Activated CD4-positive, alpha-beta T cell treated with anti-CD3 and anti-CD28 coated beads for 4 hours (primary cell): Measurements from ENCODE around the gene GSS.

Experiments
- DNase-seq, 2 donors: peaks; one replicate each; pipeline ENCODE4 v3.0.0-alpha.2; 2020

Gene GSS

DNA sequence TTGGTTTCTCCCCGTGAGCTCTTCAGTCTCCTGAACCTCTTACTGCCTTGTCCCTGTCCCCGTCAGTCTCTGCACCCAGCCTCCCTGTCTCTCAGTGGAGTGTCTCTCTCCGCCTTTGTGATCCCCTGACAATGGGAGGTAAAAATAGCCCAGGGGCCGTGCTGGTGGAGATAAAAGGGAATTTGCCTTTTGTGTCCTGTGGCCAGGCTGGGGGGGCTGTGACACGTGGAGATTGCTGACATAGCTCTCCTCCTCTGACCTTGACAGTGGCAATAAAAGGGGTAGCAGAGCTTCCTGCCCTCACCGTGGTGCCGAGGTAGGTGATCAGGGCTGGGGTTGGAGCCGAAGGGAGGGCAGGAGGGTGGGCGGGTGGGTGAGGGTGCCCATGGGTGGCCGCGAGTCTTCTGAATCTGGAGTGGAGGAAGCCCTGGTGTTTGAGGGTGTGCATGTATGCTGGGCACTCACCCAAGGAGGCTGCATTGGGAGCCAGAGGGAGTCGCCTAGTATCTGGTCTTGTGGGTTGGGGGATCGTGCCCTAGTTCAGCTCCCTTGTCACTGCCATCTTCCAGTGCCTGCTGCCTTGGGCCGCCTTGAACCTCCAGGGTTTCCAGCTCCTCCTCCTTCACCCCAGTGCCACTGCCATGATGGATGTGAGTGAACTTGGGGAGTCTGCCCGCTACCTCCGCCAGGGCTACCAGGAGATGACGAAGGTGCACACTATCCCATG is 21.9 kb upstream of the GSS start:
- DNase-seq, result no peak

- no peak for DNase-seq
Measured at GRCh38 chr20:34976286-34976685, 20.7 kb upstream of the GSS start.

DNA sequence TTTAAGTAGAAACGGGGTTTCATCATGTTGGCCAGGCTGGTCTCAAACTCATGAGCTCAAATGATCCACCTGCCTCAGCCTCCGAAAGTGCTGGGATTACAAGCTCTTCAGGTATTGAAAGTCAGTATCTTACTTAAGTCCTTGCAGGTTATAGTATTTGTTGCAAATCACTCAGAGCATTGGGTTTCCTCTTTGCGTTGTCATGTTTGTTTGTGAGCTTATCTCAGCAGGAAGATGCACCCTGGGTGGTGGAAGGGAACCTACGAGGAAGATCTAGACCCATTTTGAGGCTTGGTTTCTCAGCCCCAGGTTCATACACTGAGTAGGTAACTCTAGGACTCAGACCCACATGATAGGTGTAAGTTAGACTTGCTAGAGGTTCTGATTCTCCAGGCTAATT is 18.6 kb upstream of the GSS start:
- no peak for DNase-seq

GRCh38 chr20:34971561-34972235 is 16.1 kb upstream of the GSS start:
- no peak for DNase-seq

- DNase-seq, result no peak
Measured at GRCh38 chr20:34970846-34971560, 15.4 kb upstream of the GSS start.

GRCh38 chr20:34970193-34970840 is 14.7 kb upstream of the GSS start:
- no peak for DNase-seq

- no peak for DNase-seq
Measured at GRCh38 chr20:34968042-34968775, 12.6 kb upstream of the GSS start.

- DNase-seq, result no peak
Measured at GRCh38 chr20:34967421-34967820, 11.8 kb upstream of the GSS start.

DNA sequence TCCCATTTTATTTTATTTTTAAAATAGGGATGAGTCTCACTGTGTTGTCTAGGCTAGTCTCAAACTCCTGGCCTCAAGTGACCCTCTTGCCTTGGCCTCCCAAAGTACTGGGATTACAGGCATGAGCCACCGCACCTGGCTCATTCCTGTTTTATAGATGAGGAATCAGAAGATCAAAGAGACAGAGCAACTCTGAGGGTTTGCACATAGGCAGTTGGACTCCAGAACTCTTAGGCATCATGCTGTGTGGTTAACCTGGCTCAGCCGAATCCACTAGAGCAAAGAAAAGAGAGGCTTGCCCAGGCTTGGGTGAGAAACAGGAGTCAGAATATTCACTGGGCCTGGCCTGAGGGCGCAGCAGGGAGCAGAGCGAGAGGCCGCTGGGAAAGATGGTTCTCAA is 9.4 kb upstream of the GSS start:
- no peak for DNase-seq

DNA sequence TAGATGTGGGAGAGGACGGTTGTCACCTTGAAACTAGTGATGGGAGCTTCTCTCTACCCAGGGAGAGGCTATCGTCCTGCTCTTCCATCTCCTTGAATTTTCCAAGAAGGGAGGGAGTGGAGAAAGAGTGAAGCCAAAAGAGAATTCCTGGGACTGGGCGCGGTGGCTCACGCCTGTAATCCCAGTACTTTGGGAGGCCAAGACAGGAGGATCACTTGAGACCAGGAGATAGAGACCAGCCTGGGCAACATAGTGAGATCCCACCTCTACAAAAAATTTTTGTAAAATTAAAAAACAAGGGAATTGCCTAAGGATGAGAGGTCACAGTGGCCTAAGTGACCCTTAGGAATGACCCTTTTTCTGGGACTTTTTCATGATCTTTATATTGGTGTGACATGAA is 8.9 kb upstream of the GSS start:
- DNase-seq, result no peak

GRCh38 chr20:34956751-34957472 is 1.3 kb upstream of the GSS start:
- no peak for DNase-seq

- no peak for DNase-seq
Measured at GRCh38 chr20:34956041-34956458, 444 bp upstream of the GSS start.

- no peak for DNase-seq
Measured at GRCh38 chr20:34954904-34955230, 739 bp downstream of the GSS start.

DNA sequence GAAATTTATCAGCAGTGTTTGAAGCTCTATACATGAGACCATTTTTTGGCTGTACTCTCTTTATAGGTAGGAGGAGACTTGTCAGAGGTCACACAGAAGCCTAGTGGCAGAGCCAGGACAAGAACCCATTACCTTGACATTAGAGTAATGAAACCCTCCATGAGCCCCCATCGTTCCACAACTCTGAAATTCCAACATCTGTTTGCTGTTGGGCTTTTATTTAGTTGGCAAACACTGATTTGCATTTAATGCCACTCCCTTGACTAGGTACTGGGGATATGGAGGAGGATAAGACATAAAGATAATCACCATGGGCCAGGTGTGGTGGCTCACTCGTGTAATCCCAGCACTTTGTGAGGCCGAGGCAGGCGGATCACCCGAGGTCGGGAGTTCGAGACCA is 1.6 kb downstream of the GSS start:
- no peak for DNase-seq

DNA sequence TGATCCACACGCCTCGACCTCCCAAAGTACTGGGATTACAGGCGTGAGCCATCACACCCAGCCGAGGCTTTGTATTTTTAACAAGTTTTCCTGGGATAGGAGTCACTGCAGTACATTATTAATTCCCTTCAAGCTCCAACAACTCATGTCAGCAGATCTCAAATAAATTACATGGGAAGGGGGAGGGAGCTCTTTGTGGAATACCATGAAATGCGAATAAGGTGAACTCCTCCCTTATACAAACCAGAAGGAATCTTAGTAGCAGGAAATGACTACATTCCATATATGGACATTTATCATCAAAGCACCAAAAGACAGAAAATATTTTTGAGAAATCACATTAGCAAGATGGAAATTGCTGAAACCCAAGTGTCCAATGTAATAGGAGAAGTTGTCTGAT is 2.9 kb downstream of the GSS start:
- DNase-seq, result no peak

DNA sequence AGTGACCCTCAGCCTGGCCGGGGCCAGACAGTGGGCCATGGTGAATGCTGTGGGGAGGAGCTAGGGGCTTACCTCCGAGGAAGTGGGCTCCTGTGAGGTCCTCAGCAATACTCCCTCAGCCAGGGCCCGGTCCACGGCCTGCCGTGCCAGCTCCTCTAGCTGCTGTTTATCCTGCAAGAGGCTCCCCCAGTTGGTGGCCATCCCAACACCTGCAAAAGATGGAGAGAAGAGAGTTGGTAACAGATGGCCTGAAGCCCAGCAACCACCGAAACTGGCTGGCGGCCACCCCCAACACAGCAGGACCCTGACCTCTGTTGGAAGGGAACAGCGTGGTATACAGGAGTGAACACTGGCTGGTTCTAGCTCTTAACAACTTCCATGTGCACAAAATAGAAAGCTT is 4.0 kb downstream of the GSS start:
- DNase-seq, result no peak

- no peak for DNase-seq
Measured at GRCh38 chr20:34951252-34951651, 4.4 kb downstream of the GSS start.

DNA sequence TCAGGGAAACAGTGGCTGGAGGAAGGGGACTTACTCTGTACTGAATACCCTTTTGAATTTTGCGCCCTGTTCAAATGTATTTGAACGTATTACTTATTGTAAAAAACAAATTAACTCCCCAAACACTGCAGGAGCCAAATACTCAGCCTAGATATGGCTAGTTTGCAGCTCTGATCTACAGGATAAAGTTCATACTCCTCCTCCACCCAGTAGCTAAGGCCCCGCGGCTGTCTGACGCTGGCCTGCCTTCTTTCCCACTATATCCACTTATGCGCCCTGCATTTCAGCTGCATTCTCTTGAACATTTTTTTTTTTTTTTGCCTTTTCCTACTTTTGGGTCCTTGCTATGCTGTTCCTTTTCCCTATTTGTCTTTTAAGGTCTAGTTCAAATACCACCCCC is 6.5 kb downstream of the GSS start:
- DNase-seq, result no peak

DNA sequence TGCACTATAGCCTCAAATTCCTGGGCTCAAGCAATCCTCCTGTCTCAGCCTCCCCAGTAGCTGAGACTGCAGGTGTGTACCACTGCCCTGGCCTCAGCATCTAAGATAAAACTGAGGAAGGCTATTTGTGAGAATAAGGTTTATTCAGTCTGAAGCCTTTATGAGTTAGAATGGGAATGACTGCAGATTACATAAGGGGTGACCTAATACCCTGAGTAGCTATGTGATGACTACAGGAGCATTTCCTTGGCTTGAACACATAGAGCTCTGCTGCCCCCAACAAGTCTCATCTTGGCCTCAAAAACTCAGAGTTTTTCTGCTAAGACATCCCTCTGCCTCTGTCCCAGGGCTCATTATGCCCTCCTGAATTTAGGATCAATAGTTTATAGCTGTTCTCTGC is 7.6 kb downstream of the GSS start:
- DNase-seq, result no peak

DNA sequence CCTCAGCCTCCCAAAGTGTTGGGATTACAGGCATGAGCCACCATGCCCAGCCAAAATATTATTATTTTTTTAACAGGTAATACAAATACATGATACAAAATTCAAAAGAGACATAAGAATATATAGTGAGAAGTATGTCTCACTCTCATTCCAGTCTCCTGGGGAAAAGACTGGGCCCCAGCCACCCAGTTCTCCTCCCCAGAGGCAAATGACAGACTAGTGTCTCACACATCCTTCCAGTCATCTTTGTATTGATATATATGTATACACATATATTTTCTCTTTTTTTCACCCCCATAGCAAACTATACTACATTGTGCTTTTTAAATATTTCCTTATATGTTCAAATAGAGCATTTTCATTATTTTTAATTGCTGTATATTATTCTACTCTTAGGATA is 8.3 kb downstream of the GSS start:
- DNase-seq, result no peak

GRCh38 chr20:34946661-34947060 is 8.9 kb downstream of the GSS start:
- DNase-seq, result no peak

GRCh38 chr20:34945315-34946077 is 10.1 kb downstream of the GSS start:
- no peak for DNase-seq
